ACC112 (cell line): ENCODE results near the gene EXOC3L1.

Source experiments
- H2AFZ ChIP-seq: fragments of 200-600 bp; sonication (generic); one replicate; pipeline ENCODE4 v1.6.0; 2017; ENCODE audit warnings: antibody characterized with exemption, low read length; ENCODE audit not compliant: unreplicated experiment
- H3K27ac ChIP-seq: fragments of 200-600 bp; sonication (generic); 2 replicates; pipeline ENCODE4 v1.5.1; 2014; ENCODE audit warnings: low read depth, mild to moderate bottlenecking, antibody characterized with exemption, low read length, moderate library complexity
- H3K27me3 ChIP-seq: fragments of 200-600 bp; sonication (generic); 2 replicates; pipeline ENCODE4 v1.6.1; 2014; ENCODE audit warnings: mild to moderate bottlenecking, antibody characterized with exemption, low read length, moderate library complexity, mixed read lengths; ENCODE audit not compliant: insufficient read depth
- H3K36me3 ChIP-seq: fragments of 200-600 bp; sonication (generic); 2 replicates; pipeline ENCODE4 v1.6.1; 2016; ENCODE audit warnings: mild to moderate bottlenecking, antibody characterized with exemption, low read length, moderate library complexity, mixed read lengths; ENCODE audit not compliant: insufficient read depth
- H3K4me1 ChIP-seq: fragments of 200-600 bp; sonication (generic); one replicate; pipeline ENCODE4 v1.6.1; 2016; ENCODE audit warnings: low read length, mixed read lengths; ENCODE audit not compliant: insufficient read depth, unreplicated experiment, control insufficient read depth
- H3K4me3 ChIP-seq: fragments of 200-600 bp; sonication (generic); 2 replicates; pipeline ENCODE4 v1.5.1; 2014; ENCODE audit warnings: mild to moderate bottlenecking, low read depth, low read length
- H3K79me2 ChIP-seq: fragments of 200-600 bp; sonication (generic); one replicate; pipeline ENCODE4 v1.6.0; 2016; ENCODE audit warnings: low read length; ENCODE audit not compliant: control insufficient read depth, unreplicated experiment, insufficient read depth

The EXOC3L1 gene

DNA sequence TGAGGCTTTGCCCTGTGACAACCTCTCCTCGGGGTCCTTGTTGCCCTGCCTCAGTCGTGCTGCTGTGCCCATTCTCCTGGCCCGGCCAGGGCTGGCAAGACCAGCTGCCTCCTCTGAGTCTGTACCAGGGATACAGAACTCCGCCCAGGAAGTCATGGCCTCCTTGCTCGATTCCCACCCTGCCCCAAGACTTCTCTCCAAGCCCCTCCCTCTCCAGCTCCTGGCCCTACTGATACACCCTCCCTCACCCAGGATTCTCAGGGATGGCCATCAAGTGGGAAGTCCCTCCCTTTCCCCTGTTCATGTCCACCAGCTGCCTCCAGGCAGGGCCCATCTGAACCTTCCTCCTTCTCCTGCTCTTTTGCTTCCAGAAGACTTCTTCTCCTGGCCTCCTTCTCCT, 25.8 kb upstream of the EXOC3L1 start:
- H2AFZ ChIP-seq = no peak overlapping the region
- H3K79me2 ChIP-seq = no peaks in the 10 kb centered on the region
- peaks cover 7% of the 10 kb centered on the region for H3K4me1 ChIP-seq
- H3K27ac ChIP-seq = no peak overlapping the region
- H3K4me3 ChIP-seq = no peak overlapping the region
- H3K27me3 ChIP-seq = no peaks in the 10 kb centered on the region
- no peaks in the 10 kb centered on the region for H3K36me3 ChIP-seq

DNA sequence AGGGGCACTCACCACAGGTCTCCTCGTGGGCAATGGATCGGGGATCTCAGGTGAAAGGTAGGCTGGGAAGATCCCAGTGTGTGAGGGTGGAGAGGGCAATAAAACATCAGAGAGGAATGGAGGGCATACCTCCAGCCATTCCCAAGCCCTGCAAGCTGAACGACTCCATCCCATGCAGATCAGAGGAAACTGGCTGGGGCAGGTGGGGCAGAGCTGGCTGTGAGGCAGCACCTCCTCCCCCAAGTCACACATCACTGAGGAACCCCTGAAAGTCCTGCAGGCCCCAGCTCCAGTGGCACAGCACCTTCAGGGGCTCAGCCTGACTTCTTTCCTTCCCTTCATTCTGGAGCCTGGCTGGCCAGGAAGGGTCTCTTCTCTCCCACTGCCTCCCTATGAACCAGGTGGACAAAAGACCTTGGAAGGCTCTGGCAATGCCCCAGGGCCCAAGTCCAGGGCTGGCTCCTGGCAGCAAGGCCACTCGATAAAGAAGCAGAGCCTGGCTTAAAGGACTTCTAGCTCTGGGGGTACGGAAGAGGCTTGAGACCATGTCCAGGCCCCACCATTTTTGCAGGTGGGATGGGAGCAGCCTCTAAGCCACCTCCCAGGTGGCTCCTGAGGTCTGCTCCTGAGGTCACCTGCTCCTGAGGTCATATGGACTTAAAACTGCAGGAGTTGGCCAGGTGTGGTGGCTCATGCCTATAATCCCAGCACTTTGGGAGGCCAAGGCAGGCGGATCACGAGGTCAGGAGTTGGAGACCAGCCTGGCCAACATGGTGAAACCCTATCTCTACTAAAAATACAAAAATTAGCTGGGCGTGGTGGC, 23.5 kb upstream of the EXOC3L1 start:
- no peaks in the 10 kb centered on the region for H3K79me2 ChIP-seq
- no peak overlapping the region for H3K4me3 ChIP-seq
- H3K4me1 ChIP-seq = peaks cover 9% of the 10 kb centered on the region

GRCh38 chr16:67212766-67213165, 22.8 kb upstream of the EXOC3L1 start:
- peaks cover 15% of the 10 kb centered on the region for H3K4me1 ChIP-seq
- H3K79me2 ChIP-seq = no peaks in the 10 kb centered on the region
- H3K4me3 ChIP-seq = no peak overlapping the region
- H3K27me3 ChIP-seq = no peaks in the 10 kb centered on the region
- no peak overlapping the region for H3K27ac ChIP-seq
- H2AFZ ChIP-seq = no peak overlapping the region
- no peaks in the 10 kb centered on the region for H3K36me3 ChIP-seq

More for the DNA sequence above, 23.5 kb upstream of the EXOC3L1 start:
- Histone ChIP-seq H3K36me3 (no peaks in the 10 kb centered on the region), H2AFZ (no peak overlapping the region), H3K27ac (no peak overlapping the region), H3K27me3 (no peaks in the 10 kb centered on the region)

GRCh38 chr16:67211674-67212073, 21.7 kb upstream of the EXOC3L1 start:
- Histone ChIP-seq H3K27ac (no peak overlapping the region), H3K4me3 (no peak overlapping the region), H3K27me3 (no peaks in the 10 kb centered on the region), H2AFZ (no peak overlapping the region), H3K79me2 (no peaks in the 10 kb centered on the region), H3K4me1 (peaks cover 19% of the 10 kb centered on the region), H3K36me3 (no peaks in the 10 kb centered on the region)

DNA sequence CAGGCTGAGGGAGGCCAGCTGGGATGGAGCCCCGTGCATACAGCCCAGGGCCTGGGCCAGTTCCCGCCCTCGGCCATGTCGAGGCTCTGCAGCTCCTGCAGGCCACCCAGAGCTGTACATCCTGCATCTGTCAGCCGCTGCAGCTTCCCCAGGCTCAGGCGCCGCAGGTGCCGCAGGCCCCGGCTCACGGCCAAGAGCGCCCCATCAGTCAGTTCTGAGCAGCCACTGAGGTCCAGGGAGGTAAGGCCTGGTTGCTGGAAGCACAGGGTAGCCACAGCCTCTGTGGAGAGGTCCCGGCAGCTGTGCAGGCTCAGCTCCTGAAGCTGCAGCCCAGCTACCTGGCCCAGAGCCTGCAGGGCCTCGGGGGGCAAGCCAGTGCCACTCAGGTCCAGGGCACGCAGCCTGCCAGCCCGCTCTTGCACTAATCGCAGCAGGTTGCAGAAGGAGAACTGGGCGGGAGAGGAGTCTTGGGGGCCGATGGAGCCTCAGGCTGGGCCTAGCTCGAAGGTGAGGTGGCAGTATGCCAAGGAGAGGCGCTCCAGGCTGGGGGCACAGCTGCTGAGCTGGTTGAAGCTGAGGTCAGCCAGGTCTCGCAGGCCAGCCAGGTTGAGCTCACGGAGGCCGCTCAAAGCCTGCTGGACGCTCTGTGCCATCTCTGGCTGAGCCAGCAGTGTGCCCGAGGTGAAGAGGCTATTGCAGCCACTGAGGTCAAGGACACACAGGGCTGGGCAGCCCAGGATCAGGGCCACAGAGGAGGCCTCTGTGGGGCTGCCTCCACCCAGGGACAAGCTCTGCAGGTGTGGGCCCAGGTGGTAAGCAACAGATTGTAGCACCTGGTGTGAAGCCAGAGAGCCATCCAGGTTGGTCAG, 20.4 kb upstream of the EXOC3L1 start:
- no peak overlapping the region for H2AFZ ChIP-seq
- no peak overlapping the region for H3K4me3 ChIP-seq
- no peaks in the 10 kb centered on the region for H3K79me2 ChIP-seq
- H3K27me3 ChIP-seq = no peaks in the 10 kb centered on the region
- no peak overlapping the region for H3K27ac ChIP-seq
- H3K4me1 ChIP-seq = peaks cover 25% of the 10 kb centered on the region
- H3K36me3 ChIP-seq = no peaks in the 10 kb centered on the region

DNA sequence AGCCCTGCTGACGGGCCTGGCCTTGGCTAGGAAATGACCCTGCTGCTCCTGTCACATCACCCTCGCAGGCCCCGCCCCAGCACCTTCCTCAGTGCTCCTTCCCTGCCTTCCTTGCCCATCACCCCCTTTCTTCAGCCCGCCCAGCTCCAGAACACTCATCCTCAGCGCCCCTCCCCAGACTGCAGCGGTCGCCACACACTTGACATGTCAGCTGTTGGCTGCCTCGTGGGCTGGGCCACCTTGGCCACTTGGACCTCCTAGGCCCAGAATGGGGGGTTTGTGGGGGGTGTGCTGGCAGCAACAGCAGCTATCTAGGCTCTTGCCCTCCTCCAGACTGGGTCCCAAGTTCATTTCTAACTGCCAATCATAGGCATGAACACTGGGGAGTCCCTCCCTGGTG, 19.6 kb upstream of the EXOC3L1 start:
- peaks cover 25% of the 10 kb centered on the region for H3K4me1 ChIP-seq
- H2AFZ ChIP-seq = no peak overlapping the region
- no peaks in the 10 kb centered on the region for H3K79me2 ChIP-seq
- no peak overlapping the region for H3K27ac ChIP-seq
- no peaks in the 10 kb centered on the region for H3K36me3 ChIP-seq
- no peaks in the 10 kb centered on the region for H3K27me3 ChIP-seq
- H3K4me3 ChIP-seq = no peak overlapping the region

GRCh38 chr16:67208154-67208896, 18.4 kb upstream of the EXOC3L1 start:
- H3K27ac ChIP-seq = no peak overlapping the region; the same call in 1 of the 2 replicates
- no peak overlapping the region for H2AFZ ChIP-seq
- no peaks in the 10 kb centered on the region for H3K27me3 ChIP-seq
- H3K36me3 ChIP-seq = no peaks in the 10 kb centered on the region
- no peaks in the 10 kb centered on the region for H3K79me2 ChIP-seq
- peaks cover 25% of the 10 kb centered on the region for H3K4me1 ChIP-seq
- no peak overlapping the region for H3K4me3 ChIP-seq

DNA sequence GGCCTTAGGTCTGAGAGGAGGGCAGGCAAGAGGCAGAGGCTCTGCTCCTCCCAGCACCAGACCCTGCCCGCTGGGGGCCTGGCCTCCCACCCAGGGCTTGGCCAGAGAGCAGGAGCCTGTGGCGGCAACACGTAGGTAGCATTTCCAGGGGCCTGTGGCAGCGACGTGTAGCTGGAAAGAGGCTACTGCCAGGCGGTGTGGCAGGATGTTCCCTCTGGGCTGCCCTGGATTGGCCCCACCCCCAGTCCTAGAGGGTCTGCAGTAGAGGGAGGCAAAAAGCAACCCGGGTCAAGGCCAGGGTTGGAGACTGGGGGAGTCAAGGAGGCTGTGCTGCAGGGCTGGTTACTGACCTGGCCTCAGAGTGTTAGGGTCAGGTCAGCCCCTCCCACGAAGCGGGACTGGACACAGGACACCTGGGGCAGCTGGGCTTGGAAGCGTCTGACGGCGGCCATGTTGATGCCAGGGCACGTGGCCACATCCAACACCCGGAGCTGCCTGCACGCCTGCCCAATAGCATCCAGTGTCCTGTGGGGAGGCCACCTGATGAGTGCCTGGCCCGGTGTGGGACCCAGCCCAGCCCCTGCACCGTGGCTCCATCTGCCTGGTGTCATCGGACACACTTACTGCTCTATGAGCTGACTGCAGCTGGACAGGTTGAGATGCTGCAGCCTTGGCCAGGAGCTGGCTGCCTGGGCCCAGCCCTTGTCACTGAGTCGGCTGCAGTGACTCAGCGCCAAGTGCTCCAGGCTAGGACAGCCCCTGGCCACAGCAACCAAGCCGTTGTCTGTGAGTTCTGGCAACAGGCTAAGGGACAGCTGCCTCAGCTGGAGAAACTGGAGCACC, 17.5 kb upstream of the EXOC3L1 start:
- no peak overlapping the region for H3K4me3 ChIP-seq
- no peaks in the 10 kb centered on the region for H3K79me2 ChIP-seq
- H3K36me3 ChIP-seq = no peaks in the 10 kb centered on the region
- H3K4me1 ChIP-seq = peaks cover 25% of the 10 kb centered on the region
- no peak overlapping the region for H2AFZ ChIP-seq
- H3K27me3 ChIP-seq = no peaks in the 10 kb centered on the region
- H3K27ac ChIP-seq = peak overlapping the region; percentile 26

- peaks cover 25% of the 10 kb centered on the region for H3K4me1 ChIP-seq
- H3K79me2 ChIP-seq = no peaks in the 10 kb centered on the region
- H3K36me3 ChIP-seq = no peaks in the 10 kb centered on the region
- no peak overlapping the region for H3K4me3 ChIP-seq
- H2AFZ ChIP-seq = no peak overlapping the region
- H3K27ac ChIP-seq = peak overlapping the region; percentile 26
- no peaks in the 10 kb centered on the region for H3K27me3 ChIP-seq
These were observed 16.9 kb upstream of the EXOC3L1 start for GRCh38 chr16:67206838-67207248.
